RCC 7860 (cell line): ENCODE measurements around the gene SPATA46.

Experiments
- DNase-seq: peaks from one replicate; pipeline ENCODE4 v3.0.0-alpha.2; 2015; ENCODE audit warnings: low spot score
- FAIRE-seq: peaks from 2 replicates; lab custom pipeline; 2012; peaks lifted over from hg19 to GRCh38; lab: Jason Lieb, UNC

The SPATA46 gene

DNA sequence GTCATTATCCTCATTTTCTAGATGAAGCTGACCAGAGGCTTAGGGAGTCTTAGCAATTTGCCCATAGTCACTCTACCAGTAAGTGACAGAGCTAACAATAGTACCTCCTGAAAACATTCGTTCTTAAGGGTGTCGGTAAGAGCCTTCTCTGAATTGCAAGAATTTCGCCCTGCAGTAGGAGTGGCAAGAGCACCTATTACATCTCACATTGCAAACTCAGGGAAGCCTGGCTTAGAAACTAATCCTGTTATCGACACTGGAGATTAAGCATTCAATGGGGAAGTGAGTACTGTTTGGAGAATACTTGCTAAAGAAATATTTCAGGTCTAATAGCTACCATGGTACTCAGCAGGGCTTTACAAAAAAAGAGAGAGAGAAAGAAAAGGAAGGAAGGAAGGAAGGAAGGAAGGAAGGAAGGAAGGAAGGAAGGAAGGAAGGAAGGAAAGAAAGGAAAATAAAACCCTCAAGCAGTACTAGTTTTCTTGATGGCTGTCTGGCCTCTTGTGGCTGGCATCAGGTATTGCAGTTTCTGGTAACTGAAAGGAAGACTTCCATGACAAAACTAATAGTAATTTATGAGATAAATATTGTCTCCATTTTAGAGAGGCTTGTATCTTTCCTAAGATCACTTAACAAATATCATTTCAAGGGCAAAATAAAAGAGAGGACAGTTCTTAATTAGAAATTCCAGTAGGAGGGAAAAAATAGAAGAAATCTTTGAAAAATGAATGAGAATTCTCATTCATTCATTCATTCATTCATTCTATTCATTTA lies 15.3 kb upstream of the SPATA46 start:
- FAIRE-seq: peak; percentile 58
- peak; percentile 26 for DNase-seq

- FAIRE-seq: no peak
These were observed 13.9 kb upstream of the SPATA46 start for GRCh38 chr1:162390396-162391185.

GRCh38 chr1:162389971-162390370 lies 13.3 kb upstream of the SPATA46 start:
- FAIRE-seq: no peak
- DNase-seq: no peak

More at GRCh38 chr1:162390396-162391185, 13.9 kb upstream of the SPATA46 start:
- no peak for DNase-seq

DNA sequence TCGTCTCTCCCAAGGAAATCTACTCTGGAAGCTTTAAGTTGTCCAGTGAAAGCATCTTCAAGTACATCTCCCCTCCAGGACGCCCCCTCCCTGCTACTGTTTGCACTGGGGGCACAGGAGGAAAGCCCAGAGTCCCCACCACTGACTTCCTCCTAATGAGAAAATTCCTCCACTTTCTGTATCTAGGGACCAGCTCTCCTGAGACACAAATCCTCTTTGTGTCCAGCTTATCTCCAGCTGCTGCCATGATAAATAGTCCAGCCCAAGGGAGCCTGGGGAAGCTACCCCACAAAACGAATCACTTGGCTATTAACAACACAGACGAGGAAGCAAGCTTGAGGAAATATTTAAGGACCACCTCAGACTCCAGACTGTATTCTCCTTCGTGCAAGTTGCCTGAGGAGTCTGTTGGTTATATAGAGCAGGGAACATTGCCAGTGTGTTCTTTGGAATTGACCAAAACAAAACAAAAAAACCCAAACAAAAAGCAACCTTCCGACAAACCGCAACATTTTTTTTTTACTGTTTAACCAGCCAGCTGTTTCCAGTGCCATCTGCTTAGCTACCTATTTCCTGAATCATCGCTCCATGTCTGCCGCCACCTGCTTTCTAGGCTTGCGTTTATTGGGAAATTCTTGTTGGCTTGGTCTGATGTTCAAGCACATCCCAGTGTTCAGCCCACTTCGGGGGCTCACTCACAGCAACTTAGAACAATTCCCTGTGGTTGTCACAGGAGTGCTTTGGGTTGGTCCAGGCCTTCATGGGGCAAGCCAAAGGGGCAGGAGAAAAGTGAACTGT lies 12.6 kb upstream of the SPATA46 start:
- FAIRE-seq: no peak
- no peak for DNase-seq

DNA sequence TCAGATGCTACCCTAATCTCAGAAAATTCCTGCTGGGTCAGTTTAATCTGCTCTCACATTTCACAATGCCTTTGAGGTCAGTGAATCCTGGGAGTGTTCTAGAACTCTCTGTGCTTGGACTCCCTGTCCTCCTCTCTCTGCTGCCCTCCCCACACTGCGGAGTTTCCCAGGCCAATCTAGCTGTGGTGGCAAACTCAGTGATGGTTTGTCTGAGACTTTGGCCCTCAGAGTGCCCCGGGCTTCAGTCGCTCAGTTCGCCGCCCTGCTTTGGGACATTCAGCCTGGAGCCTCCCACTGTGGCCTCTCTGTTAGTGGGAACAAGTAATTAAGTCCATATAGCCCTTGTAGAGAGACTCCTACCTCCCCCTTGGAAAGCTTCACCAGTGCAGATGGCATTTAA lies 12.0 kb upstream of the SPATA46 start:
- no peak for DNase-seq
- no peak for FAIRE-seq

GRCh38 chr1:162388083-162388594 lies 11.5 kb upstream of the SPATA46 start:
- DNase-seq (no peak), FAIRE-seq (no peak)

- FAIRE-seq: no peak
- DNase-seq: no peak
These were observed 10.8 kb upstream of the SPATA46 start for GRCh38 chr1:162387226-162388082.

DNA sequence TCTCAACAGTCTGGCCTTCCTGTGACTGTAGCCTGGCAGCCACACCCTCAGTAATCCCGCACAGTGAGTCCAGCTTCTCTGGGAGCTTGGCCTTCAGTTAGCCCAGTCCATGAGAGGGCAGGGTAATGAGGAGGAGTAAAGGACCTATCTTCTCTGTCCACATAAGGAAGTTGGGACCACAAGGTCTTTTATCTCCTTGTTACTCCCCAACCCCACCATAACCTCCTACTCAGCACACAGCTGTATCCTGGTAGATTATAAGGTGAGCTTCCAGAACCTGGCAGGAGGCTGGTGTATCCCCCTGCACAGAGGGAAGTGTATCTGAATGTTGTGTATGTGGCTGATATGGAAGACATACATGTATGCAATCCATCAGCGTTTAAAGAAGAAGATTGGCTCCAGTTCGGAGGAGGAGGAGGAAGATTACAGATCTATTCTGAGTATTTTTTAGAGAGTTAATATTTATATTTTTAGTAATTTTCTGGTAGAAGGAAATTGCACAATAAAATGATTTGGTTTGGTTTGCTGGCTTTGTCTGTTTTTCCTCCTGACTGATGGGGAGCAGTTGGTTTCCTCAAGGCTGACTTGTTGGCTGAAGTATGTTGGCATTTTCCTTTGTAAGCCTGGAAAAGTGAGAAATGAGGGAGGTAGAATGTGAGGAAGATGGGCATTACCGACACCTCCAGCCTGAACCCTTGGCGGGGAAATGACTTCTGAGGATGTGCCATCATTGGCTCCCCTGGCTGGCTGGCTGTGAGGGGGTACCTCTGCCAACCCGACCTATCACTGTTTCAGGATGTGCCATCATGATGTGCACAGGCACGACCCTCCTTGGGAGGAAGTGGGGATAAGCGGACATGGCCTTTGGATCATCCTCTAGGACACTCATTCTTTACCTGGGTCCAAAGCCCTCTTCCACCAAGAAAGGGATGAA lies 9.9 kb upstream of the SPATA46 start:
- no peak for DNase-seq
- FAIRE-seq: no peak

DNA sequence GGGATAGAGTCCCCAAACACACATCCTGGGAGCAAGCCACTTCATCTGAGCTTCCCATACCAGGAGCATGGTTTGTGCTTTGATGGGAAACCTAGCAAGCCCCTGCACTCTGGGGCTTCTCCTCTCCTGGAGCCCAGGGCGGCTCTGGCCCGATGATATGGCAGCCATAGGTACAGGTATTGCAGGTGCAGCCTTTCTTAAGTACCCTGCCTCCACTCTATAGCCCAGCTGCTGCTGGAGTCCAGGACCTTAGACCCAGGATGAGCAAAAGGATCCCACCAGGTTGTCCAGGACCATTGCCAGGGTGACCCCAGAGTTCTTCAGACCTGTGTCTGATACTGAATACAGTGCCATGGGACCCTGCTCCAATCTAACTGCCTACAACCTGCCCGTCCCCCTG lies 9.0 kb upstream of the SPATA46 start:
- FAIRE-seq: no peak
- no peak for DNase-seq

DNA sequence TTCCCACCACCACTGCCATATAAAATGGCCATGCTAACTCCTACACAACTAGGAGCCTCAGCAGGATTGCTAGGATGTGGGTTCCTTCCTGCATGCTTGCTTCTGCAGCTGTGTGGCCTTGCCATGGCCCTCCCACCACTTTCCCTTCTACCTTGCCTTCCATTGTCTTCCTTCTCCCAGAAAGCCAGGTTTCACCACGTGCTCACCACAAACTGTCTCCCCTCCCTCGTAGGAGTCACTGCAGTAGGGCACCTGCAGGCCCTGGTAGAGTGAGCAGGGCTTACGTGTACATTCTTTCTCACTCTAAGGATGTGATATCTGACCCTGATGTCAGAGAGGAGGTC lies 8.6 kb upstream of the SPATA46 start:
- FAIRE-seq (no peak), DNase-seq (no peak)

- DNase-seq (no peak), FAIRE-seq (no peak)
These were observed 8.1 kb upstream of the SPATA46 start for GRCh38 chr1:162384601-162385279.

DNA sequence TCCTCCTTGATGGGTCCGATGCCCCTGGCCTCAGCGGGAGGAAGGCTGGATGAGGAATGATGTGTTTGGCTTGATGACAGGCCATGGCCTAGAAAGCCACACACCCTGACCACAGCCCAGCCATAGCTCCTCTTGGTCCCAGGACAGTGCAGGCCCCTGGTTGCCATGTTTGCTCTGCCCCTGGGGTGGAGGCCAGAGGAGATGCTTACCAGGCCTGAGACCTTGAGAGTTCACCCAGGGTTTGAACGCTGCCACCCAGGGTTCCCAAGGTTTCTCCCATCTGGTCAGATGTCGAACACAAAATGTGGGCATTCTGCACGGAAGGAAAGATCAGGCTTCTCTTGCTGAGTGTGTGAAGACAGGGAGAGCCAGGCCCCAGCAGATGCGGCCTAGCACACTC lies 7.5 kb upstream of the SPATA46 start:
- FAIRE-seq: no peak
- DNase-seq: no peak

- DNase-seq (no peak), FAIRE-seq (no peak)
These were observed 6.9 kb upstream of the SPATA46 start for GRCh38 chr1:162383516-162383915.

DNA sequence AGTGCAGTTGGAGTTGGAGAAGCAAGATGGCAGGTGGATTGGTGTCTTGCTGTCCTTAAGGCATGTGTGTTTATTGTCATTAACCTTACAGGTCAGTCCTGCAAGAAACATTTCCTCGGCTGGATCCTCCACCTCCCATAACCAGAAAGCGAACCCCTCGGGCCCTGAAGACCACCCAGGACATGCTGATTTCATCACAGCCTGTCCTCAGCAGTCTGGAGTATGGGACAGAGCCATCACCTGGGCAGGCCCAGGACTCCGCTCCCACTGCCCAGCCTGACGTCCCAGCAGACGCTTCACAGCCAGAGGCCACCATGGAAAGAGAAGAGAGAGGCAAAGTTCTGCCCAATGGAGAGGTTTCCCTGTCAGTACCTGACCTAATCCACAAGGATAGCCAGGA lies 6.4 kb upstream of the SPATA46 start:
- no peak for FAIRE-seq
- no peak for DNase-seq

DNA sequence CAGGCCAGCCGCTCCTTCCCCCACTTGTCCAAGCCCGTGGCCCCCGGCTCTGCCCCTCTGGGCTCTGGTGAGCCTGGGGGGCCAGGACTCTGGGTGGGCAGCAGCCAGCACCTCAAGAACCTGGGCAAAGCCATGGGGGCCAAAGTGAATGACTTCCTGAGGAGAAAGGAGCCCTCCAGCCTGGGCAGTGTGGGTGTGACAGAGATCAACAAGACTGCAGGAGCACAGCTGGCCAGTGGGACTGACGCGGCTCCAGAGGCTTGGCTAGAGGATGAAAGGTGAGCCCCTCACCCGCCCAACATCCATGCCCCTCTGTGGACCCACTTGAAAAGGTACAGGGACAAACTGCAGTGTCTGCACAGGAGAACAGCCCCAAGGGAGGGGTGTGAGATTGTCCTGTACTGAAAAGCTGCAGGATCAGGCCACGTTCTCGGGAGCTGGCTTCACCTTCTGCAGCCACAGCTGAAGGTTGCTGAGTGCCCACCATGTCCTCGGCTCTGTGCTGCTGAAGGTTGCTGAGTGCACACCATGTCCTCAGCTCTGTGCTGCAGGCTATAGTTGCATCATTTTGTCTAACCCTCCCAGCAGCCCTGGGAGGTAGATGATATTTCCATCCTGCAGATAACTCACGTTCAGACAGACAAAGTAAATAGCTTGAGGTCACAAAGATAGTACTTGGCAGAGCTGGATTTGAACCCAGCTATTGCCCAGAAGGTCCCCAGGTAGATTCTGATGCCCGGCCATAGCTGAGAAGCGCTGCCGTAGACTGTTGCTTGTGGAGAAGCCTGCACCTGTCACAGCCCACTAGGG lies 5.5 kb upstream of the SPATA46 start:
- DNase-seq (no peak), FAIRE-seq (no peak)

DNA sequence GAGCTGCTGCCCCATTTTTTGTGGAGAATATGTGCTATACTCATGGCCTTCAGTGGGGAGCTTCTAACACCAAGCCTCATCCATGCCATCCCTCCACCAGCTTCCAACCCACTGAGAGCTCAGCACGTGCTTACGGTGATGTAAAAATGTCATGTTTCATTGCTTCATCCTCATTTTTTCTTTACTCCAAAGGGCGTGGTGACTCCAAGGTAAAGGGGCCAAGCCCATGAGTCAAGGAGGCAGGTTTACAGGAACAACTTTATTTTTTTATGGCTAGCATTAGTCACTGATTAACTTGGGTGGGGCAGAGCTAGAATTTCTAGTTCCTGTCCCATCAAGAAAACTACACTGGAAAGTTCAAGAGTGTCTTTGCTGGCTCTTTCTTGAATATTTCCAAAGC lies 4.7 kb upstream of the SPATA46 start, which contains the start of gene C1orf226:
Gene C1orf226 (plus strand): TSS at position 346 of the 400 bp plus-strand sequence. CDS start 174 bp downstream, outside the sequence.
- DNase-seq (no peak), FAIRE-seq (no peak)

DNA sequence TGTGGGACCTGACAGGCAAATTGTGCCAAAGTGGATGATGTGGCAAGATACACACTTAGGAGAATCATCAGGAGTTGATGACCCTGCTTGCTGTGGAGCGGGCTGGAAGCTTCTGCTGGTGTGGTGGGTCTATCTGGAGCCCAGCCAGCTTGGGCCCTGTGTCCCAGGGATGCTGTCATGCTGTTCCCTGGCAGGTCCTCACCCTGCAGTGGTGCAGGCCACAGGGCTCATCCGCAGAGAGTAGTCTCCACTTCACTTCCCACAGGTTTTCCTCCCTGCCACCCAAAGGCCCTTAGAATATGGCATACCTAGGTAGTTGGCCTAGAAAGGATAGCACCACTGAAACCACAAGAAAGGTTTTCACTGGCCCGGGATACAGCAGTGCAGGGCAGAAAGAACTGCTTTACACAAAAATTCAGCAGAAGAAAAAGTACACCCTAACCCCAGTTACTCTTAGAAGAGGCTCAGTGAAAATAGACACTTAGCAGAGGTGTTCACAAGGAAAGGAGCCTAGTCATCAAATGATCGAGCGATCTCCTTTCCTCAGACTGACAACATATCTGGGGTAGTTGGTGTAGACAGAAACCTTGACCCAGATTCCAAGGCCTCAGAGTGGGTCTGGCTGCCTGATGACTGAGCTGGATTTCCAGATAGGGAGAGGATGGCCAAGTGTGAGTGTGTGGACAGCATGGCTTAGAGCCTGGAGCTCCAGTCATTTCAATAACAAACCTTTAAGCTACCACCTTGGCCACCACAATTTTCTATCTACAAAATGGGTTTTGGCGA lies 3.6 kb upstream of the SPATA46 start:
- DNase-seq (no peak), FAIRE-seq (no peak)
